ENCODE data around the gene UBB.

UBB gene

GRCh38 chr17:16406742-16407674 lies 26.1 kb downstream of the UBB start:
- Histone ChIP-seq H3K27ac (peak overlapping the region; percentile 82 to 97), H3K4me3 (peak overlapping the region; percentile 85)
- DNase-seq (ENCODE audit: low spot score): no peak
- TF ChIP-seq CTCF (IDR thresholded peaks at IDR 0.05): no peak

DNA sequence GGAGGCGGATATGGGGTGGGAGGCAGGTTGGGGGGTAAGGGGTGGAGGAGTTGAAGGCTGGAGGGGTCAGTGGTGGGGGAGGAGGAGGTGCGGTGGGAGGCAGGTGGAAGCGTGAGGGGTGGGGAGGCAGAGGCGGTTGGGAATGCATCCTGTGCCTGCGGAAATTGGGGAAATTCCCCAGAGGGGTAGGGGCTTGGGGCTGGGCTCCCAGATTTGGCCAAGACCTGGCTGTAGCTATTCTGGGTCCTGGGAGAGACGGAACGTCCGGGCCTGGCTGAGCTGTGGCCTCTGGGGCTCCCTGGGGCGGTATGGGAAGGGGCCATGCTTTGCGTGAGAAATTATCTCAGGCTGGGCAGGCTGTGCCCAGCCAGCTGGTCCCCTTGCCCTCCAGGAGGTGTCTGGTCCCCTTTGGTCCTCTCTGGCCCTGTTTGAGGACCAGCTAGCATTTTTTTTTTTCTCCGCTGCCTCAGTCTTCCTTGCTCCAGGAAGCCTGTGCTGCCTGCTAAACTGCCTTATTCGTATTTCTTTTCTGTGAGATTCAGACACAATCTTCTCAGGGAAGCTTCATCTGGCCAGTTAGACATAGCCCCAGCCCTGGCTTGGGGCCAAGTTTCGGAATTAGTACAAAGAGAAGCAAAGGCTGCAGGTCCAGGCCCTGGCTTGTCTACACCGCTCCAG lies 27.2 kb downstream of the UBB start:
- DNase-seq (ENCODE audit: low spot score): no peak
- Histone ChIP-seq H3K27ac (peak overlapping the region; percentile 82 to 97), H3K4me3 (peak overlapping the region; percentile 85)
- TF ChIP-seq CTCF (IDR thresholded peaks at IDR 0.05): no peak

DNA sequence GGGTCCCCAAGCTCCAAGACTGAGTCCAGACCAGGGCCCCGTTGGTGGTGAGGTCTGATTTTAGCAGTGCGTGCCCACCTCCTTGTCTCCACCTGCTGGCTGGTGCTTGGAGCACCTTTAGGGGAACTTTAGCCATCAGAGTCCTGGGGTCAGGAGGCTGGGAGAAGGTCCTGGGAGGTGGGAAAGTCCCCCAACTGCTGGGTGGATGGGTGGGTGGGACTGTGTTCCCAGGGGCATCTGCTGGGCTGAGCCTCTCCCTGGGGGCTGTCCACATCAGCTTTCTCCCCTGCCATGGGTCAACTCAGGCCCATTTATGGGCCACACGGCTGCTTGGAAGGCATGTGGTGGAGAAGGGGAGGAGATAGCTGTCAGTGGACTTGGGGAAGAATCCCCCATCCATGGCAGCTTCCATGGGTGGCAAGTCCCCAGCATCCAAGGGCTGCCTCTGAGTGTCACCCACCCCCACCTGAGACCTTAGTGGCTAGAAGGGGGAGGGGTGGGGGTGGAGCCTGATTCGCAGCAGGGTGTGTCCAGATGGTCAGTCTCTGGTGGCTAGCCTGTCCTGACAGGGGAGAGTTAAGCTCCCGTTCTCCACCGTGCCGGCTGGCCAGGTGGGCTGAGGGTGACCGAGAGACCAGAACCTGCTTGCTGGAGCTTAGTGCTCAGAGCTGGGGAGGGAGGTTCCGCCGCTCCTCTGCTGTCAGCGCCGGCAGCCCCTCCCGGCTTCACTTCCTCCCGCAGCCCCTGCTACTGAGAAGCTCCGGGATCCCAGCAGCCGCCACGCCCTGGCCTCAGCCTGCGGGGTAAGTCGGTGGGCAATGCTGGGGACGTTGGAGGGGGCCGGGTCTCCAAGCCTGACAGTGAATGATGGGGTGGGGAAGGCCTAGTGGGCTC lies 34.4 kb downstream of the UBB start, which contains the start of gene TRPV2:
TSS of gene TRPV2 (plus strand) at position 541 of the 894 bp plus-strand sequence. CDS start 2,098 bp downstream, outside the sequence.
- peak; percentile 19 for TF ChIP-seq CTCF (IDR thresholded peaks at IDR 0.05)
- no peak for DNase-seq (ENCODE audit: low spot score)
- peak within 1 kb of the TSS; percentile 93 to 94 for H3K27ac ChIP-seq
- H3K4me3 ChIP-seq: peak within 1 kb of the TSS; percentile 72

DNA sequence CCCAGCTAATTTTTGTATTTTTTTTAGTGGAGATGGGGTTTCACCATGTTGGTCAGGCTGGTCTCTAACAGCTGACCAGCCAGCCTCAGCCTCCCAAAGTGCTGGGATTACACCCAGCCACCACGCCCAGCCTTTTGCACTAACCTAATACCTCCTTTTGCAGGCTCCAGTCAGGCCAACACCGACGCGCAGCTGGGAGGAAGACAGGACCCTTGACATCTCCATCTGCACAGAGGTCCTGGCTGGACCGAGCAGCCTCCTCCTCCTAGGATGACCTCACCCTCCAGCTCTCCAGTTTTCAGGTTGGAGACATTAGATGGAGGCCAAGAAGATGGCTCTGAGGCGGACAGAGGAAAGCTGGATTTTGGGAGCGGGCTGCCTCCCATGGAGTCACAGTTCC lies 36.5 kb downstream of the UBB start:
- Histone ChIP-seq H3K27ac (peak overlapping the region; percentile 93 to 94), H3K4me3 (no peak overlapping the region)
- no peak for TF ChIP-seq CTCF (IDR thresholded peaks at IDR 0.05)
- no peak for DNase-seq (ENCODE audit: low spot score)

DNA sequence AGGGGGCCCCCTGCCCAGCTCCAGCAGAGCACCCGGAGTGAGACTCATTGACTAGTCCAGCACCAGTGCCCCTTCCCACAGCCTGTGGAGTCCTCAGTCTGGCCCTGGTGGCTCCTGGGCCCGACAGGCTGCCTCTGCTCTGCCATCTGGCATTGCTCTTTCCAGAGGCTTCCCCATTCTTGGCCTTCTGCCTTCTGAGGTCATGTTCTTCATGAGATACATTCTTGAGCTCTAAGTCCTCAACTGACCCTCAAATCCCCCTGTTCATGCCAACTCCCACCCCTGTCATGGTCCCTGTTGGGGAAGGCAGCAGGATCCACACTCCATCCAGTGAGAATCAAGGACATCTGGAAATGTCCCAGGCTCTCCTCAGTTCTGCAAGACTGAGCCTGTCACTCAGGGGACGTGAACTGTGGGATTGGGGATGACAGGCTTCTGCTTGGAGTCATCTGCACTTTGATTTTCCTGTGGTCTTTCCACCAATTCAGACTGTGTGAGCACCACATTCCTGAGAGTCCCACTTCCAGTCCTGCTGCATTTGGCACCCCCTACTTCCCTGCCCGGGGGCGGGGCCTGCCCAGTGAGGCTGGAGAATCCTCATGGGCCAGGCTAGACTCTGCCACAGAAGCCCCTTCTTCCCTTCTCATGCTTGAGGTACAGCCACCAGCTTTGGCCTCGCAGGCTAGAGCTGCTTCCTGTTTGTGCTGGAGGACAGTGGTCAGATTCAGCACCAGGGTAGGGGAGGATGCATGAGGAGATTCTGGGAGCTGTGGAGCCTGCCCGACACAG lies 37.2 kb downstream of the UBB start:
- DNase-seq (ENCODE audit: low spot score): no peak
- Histone ChIP-seq H3K4me3 (no peak overlapping the region), H3K27ac (peak overlapping the region; percentile 93 to 94)
- no peak for TF ChIP-seq CTCF (IDR thresholded peaks at IDR 0.05)

GRCh38 chr17:16418685-16419068 lies 37.8 kb downstream of the UBB start:
- Histone ChIP-seq H3K4me3 (no peak overlapping the region), H3K27ac (peak overlapping the region; percentile 93 to 94)
- no peak for DNase-seq (ENCODE audit: low spot score)
- no peak for TF ChIP-seq CTCF (IDR thresholded peaks at IDR 0.05)

Data from coronary artery (tissue), 2 donors.